ENCODE data around the gene C1D. TPM values are rescaled to one million over a fixed set of nuclear protein-coding genes. Genes with fewer than 3 reads are reported as not detected.

C1D gene
- total RNA-seq, 1 experiment from 2014 or later = 21.1 TPM

GRCh38 chr2:68103709-68104055 is 40.9 kb upstream of the C1D start:
- Histone ChIP-seq H3K4me3 (replicated peaks in 1 of 2; ENCODE audit: low read depth in 1 of 2, low read length in 2 of 2) (no peak overlapping the region), H3K9ac (ENCODE audit: low read length) (no peak overlapping the region), H3K36me3 (ENCODE audit: control insufficient read depth in 1 of 2, insufficient read depth in 2 of 2, low read length in 2 of 2) (no peaks in the 10 kb centered on the region), H3K4me2 (ENCODE audit: low read length) (no peak overlapping the region), H3K4me1 (ENCODE audit: control insufficient read depth in 1 of 2, insufficient read depth in 2 of 2, low read length in 2 of 2) (no peaks in the 10 kb centered on the region), H2AFZ (ENCODE audit: low read depth, low read length, poor library complexity, severe bottlenecking) (no peak overlapping the region), H3K79me2 (ENCODE audit: insufficient read depth, low read length) (no peaks in the 10 kb centered on the region), H3K27ac (ENCODE audit: low read depth, low read length) (no peak overlapping the region), H3K9me3 (ENCODE audit: control insufficient read depth in 1 of 2, insufficient read depth in 1 of 2, low read depth in 1 of 2, low read length in 2 of 2) (peaks cover 0 to 4% of the 10 kb centered on the region in 2 experiments; a peak in 1 of 4 replicates), H3K27me3 (ENCODE audit: insufficient read depth, low read length) (no peaks in the 10 kb centered on the region), H3K9me2 (ENCODE audit: insufficient read depth) (no peaks in the 10 kb centered on the region), H4K20me1 (ENCODE audit: insufficient read depth) (no peaks in the 10 kb centered on the region)
- intact Hi-C loops (cut with micrococcal nuclease) = no loop called here
- no peak for DNase-seq (ENCODE audit: low read depth, low spot score)
- CTCF ChIA-PET = no interaction called here
- POLR2A ChIA-PET = no interaction called here
- BruUV-seq (replicated peaks) = no TSS peak
- RAD21 ChIA-PET (ENCODE audit: low non-redundant PET in 1 of 2, low total read pairs in 2 of 2, uncharacterized antibody in 2 of 2, unreplicated experiment in 2 of 2) = no interaction called here
- TF ChIP-seq, protein P1, sequence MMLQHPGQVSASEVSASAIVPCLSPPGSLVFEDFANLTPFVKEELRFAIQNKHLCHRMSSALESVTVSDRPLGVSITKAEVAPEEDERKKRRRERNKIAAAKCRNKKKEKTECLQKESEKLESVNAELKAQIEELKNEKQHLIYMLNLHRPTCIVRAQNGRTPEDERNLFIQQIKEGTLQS (IDR thresholded peaks at IDR 0.05) = no peak
- TF ChIP-seq ZFX (IDR thresholded peaks at IDR 0.05) (no peak), MAX (IDR thresholded peaks at IDR 0.05) (no peak), CBX3 (IDR thresholded peaks at IDR 0.05; ENCODE audit: low read depth) (no peak), JUND (IDR thresholded peaks at IDR 0.05) (no peak), SRF (IDR thresholded peaks at IDR 0.05; ENCODE audit: low read depth) (no peak), EGR1 (IDR thresholded peaks at IDR 0.05; ENCODE audit: low read depth) (no peak), SP1 (IDR thresholded peaks at IDR 0.05; ENCODE audit: low read depth) (no peak), CTCF (IDR thresholded peaks at IDR 0.05 in 2 of 3, conservative IDR thresholded peaks at IDR 0.05 in 1 of 3; ENCODE audit: borderline replicate concordance in 1 of 3, insufficient read depth in 1 of 3, low read depth in 2 of 3, low read length in 2 of 3) (no peak), EZH2phosphoT487 (IDR thresholded peaks at IDR 0.05; ENCODE audit: borderline replicate concordance) (no peak), EZH2 (IDR thresholded peaks at IDR 0.05) (no peak), YY1 (IDR thresholded peaks at IDR 0.05; ENCODE audit: extremely low read depth, insufficient replicate concordance, low read depth, low read length) (no peak), ZNF274 (IDR thresholded peaks at IDR 0.05; ENCODE audit: low read depth, low read length) (no peak), TCF7L2 (IDR thresholded peaks at IDR 0.05; ENCODE audit: borderline replicate concordance, extremely low read depth, insufficient read depth, insufficient read length) (no peak), ZBTB33 (IDR thresholded peaks at IDR 0.05; ENCODE audit: extremely low read depth, insufficient replicate concordance, low read length) (no peak), CEBPB (IDR thresholded peaks at IDR 0.05; ENCODE audit: low read depth) (no peak), FOSL1 (IDR thresholded peaks at IDR 0.05; ENCODE audit: low read depth) (no peak), POLR2AphosphoS5 (IDR thresholded peaks at IDR 0.05; ENCODE audit: low read depth, low read length) (no peak), POLR2A (IDR thresholded peaks at IDR 0.05; ENCODE audit: borderline replicate concordance, extremely low read depth, insufficient read depth, insufficient read length) (no peak)
- TF ChIP-seq, protein P2, sequence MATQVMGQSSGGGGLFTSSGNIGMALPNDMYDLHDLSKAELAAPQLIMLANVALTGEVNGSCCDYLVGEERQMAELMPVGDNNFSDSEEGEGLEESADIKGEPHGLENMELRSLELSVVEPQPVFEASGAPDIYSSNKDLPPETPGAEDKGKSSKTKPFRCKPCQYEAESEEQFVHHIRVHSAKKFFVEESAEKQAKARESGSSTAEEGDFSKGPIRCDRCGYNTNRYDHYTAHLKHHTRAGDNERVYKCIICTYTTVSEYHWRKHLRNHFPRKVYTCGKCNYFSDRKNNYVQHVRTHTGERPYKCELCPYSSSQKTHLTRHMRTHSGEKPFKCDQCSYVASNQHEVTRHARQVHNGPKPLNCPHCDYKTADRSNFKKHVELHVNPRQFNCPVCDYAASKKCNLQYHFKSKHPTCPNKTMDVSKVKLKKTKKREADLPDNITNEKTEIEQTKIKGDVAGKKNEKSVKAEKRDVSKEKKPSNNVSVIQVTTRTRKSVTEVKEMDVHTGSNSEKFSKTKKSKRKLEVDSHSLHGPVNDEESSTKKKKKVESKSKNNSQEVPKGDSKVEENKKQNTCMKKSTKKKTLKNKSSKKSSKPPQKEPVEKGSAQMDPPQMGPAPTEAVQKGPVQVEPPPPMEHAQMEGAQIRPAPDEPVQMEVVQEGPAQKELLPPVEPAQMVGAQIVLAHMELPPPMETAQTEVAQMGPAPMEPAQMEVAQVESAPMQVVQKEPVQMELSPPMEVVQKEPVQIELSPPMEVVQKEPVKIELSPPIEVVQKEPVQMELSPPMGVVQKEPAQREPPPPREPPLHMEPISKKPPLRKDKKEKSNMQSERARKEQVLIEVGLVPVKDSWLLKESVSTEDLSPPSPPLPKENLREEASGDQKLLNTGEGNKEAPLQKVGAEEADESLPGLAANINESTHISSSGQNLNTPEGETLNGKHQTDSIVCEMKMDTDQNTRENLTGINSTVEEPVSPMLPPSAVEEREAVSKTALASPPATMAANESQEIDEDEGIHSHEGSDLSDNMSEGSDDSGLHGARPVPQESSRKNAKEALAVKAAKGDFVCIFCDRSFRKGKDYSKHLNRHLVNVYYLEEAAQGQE (IDR thresholded peaks at IDR 0.05; ENCODE audit: low read depth) = no peak
- no peak for ATAC-seq
